ENCODE data around the gene FGFRL1. TPM values are rescaled to one million over a fixed set of nuclear protein-coding genes. Genes with fewer than 3 reads are reported as not detected.

Gene FGFRL1
- polyA plus RNA-seq, 1 donor from 2014 or later, result 0.97 TPM

GRCh38 chr4:970854-971520 lies 40.4 kb upstream of the FGFRL1 start:
- Histone ChIP-seq H3K9me2 (ENCODE audit: insufficient read depth, low read length) (no peaks in the 10 kb centered on the region), H3K27ac (ENCODE audit: low read length) (no peak overlapping the region), H3K27me3 (ENCODE audit: insufficient read depth, low read depth, low read length) (peaks cover 8% of the 10 kb centered on the region), H3F3A (ENCODE audit: insufficient read depth, low read length, poor library complexity, severe bottlenecking) (no peaks in the 10 kb centered on the region), H3K36me3 (ENCODE audit: insufficient read depth, low read length) (no peaks in the 10 kb centered on the region), H3K9me3 (ENCODE audit: low read length) (no peaks in the 10 kb centered on the region), H3K4me3 (ENCODE audit: low read length) (no peak overlapping the region), H3K9ac (ENCODE audit: low read length) (no peak overlapping the region), H3K4me2 (ENCODE audit: low read length) (no peak overlapping the region), H2AFZ (ENCODE audit: low read depth, low read length) (no peak overlapping the region), H3K79me2 (replicated peaks; ENCODE audit: insufficient read depth, low read length) (no peaks in the 10 kb centered on the region), H4K20me1 (ENCODE audit: insufficient read depth) (no peaks in the 10 kb centered on the region)
- TF ChIP-seq MXI1 (conservative IDR thresholded peaks at IDR 0.05; ENCODE audit: poor library complexity, severe bottlenecking), result no peak
- no peak for TF ChIP-seq RAD21 (conservative IDR thresholded peaks at IDR 0.05)

GRCh38 chr4:971666-972500 lies 39.5 kb upstream of the FGFRL1 start:
- Histone ChIP-seq H4K20me1 (ENCODE audit: insufficient read depth) (no peaks in the 10 kb centered on the region), H3F3A (ENCODE audit: insufficient read depth, low read length, poor library complexity, severe bottlenecking) (no peaks in the 10 kb centered on the region), H3K27ac (ENCODE audit: low read length) (no peak overlapping the region), H3K36me3 (ENCODE audit: insufficient read depth, low read length) (no peaks in the 10 kb centered on the region), H3K27me3 (ENCODE audit: insufficient read depth, low read depth, low read length) (peaks cover 8% of the 10 kb centered on the region), H2AFZ (ENCODE audit: low read depth, low read length) (no peak overlapping the region), H3K4me3 (ENCODE audit: low read length) (peak overlapping the region; percentile 81), H3K9ac (ENCODE audit: low read length) (peak overlapping the region; percentile 76), H3K9me2 (ENCODE audit: insufficient read depth, low read length) (no peaks in the 10 kb centered on the region), H3K4me2 (ENCODE audit: low read length) (peak overlapping the region; percentile 55), H3K9me3 (ENCODE audit: low read length) (no peaks in the 10 kb centered on the region), H3K79me2 (replicated peaks; ENCODE audit: insufficient read depth, low read length) (no peaks in the 10 kb centered on the region)
- TF ChIP-seq EZH2 (IDR thresholded peaks at IDR 0.05; ENCODE audit: borderline replicate concordance, insufficient read depth, low read length, poor library complexity, severe bottlenecking) (no peak), EP300 (conservative IDR thresholded peaks at IDR 0.05; ENCODE audit: poor library complexity, severe bottlenecking) (no peak), REST (IDR thresholded peaks at IDR 0.05; ENCODE audit: borderline replicate concordance) (no peak), CTCF (IDR thresholded peaks at IDR 0.05; ENCODE audit: poor library complexity, severe bottlenecking) (no peak), TAF1 (IDR thresholded peaks at IDR 0.05; ENCODE audit: low read depth) (no peak), POLR2AphosphoS5 (IDR thresholded peaks at IDR 0.05) (no peak), SMC3 (conservative IDR thresholded peaks at IDR 0.05; ENCODE audit: poor library complexity) (no peak), MXI1 (conservative IDR thresholded peaks at IDR 0.05; ENCODE audit: poor library complexity, severe bottlenecking) (no peak), RAD21 (conservative IDR thresholded peaks at IDR 0.05) (no peak)

Data from neural cell (in vitro differentiated cells).